AG10803 (cell line): ENCODE results near the gene TRMT61A.

Experiments used
- DNase-seq: peaks from one replicate; pipeline ENCODE4 v3.0.0; 2010; ENCODE audit warnings: low read depth
- H3K4me3 ChIP-seq: 2 replicates; pipeline ENCODE4 v1.5.1; 2011; ENCODE audit warnings: mild to moderate bottlenecking, low read length, control low read depth
- CTCF ChIP-seq: conservative IDR thresholded peaks from 2 replicates; pipeline ENCODE4 v1.5.1; 2011; ENCODE audit warnings: mild to moderate bottlenecking, low read length, control low read depth, inconsistent platforms

TRMT61A gene

GRCh38 chr14:103568952-103569351 is 40.0 kb downstream of the TRMT61A start:
- no peak for TF ChIP-seq CTCF
- DNase-seq = no peak
- H3K4me3 ChIP-seq = no peak overlapping the region

GRCh38 chr14:103569408-103569807 is 40.4 kb downstream of the TRMT61A start:
- no peak for TF ChIP-seq CTCF
- H3K4me3 ChIP-seq = no peak overlapping the region
- no peak for DNase-seq

GRCh38 chr14:103574104-103574503 is 45.1 kb downstream of the TRMT61A start:
- TF ChIP-seq CTCF = no peak
- H3K4me3 ChIP-seq = no peak overlapping the region
- DNase-seq = no peak

- TF ChIP-seq CTCF = no peak
- DNase-seq = no peak
- H3K4me3 ChIP-seq = no peak overlapping the region
Observed at GRCh38 chr14:103574707-103575285, 45.8 kb downstream of the TRMT61A start.

GRCh38 chr14:103576371-103577024 is 47.5 kb downstream of the TRMT61A start:
- TF ChIP-seq CTCF = no peak
- peak; percentile 88 for DNase-seq
- no peak overlapping the region for H3K4me3 ChIP-seq

GRCh38 chr14:103578401-103579075 is 49.5 kb downstream of the TRMT61A start:
- no peak for TF ChIP-seq CTCF
- no peak for DNase-seq
- no peak overlapping the region for H3K4me3 ChIP-seq

- no peak for DNase-seq
- TF ChIP-seq CTCF = no peak
- no peak overlapping the region for H3K4me3 ChIP-seq
Observed at GRCh38 chr14:103581206-103581605, 52.2 kb downstream of the TRMT61A start.
